Stimulated activated CD8-positive, alpha-beta memory T cell treated with anti-CD3 and anti-CD28 coated beads, Interleukin-15, amount 100 ng/mL, for 1 hour (primary cell): Measurements from ENCODE around the gene IQGAP3.
"Not testable (repeated sequence)": the region's sequence is repeated elsewhere in the genome, so short reads cannot be mapped to it uniquely, and the experiment has no call there.

Experiments
- DNase-seq: peaks from one replicate; pipeline ENCODE4 v3.0.0-alpha.2; 2020; ENCODE audit warnings: low read depth

The IQGAP3 gene

GRCh38 chr1:156594190-156594589 is 21.8 kb upstream of the IQGAP3 start:
- no peak for DNase-seq

- DNase-seq = no peak
Measured at GRCh38 chr1:156593661-156593989, 21.3 kb upstream of the IQGAP3 start.

DNA sequence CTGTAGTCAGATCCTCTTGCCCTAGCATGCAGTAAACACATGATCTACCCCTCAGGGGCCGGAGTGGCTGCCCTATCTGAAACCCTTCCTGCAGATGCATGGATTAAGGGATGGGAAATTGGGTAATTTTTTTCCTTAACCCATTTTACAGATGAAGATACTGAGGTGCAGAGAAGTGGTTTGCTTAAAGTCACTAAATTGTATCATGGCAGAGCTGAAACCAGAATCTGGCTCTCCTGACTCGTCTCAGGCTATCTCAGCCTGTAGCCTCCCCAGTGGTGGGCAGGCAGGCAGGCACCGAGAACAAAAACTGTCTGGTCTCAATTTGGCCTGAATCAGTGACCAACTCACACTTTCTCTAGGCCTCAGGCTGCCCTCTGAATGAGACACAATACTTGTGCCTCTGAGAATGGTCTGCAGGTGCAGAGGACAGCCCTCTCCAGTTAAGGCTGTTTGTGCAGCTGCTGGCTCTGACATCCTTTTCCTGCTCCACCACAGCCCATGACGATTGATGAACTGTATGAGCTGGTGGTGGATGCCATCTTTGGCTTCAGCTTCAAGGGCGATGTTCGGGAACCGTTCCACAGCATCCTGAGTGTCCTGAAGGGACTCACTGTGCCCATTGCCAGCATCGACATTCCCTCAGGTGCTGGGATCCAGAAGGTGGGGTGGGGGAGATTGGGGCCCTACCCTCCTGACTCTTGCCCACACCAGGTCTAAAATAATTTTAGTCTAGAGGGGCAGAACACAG is 20.7 kb upstream of the IQGAP3 start:
- no peak for DNase-seq

GRCh38 chr1:156592158-156592909 is 20.0 kb upstream of the IQGAP3 start:
- no peak for DNase-seq

DNA sequence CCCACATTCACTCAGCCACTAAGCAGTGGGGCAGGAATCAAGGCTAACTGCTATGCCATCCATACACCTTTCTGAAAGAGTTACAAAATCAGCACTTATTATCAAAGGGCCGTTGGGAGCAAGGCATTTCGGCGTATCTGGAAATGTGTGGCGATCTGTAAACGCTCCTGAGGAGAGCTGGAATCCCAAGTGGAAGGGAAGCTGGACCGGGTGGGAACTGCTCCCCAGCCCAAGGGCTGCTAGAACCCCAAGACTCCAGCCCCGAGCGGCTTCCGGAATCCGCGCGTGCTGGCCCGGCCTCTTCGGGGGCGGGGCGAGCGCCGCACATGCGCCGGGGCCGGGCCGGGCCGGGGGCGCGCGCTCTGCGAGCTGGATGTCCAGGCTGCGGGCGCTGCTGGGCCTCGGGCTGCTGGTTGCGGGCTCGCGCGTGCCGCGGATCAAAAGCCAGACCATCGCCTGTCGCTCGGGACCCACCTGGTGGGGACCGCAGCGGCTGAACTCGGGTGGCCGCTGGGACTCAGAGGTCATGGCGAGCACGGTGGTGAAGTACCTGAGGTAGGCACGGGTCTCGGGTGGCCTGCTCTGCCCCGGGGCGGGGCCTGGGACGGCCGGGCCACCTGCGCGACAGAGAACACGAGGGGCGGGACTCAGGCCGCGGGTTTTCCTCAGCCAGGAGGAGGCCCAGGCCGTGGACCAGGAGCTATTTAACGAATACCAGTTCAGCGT is 19.2 kb upstream of the IQGAP3 start, which contains the start of gene NAXE:
NAXE (plus strand) TSS at position 345 of the 726 bp plus-strand sequence; CDS start at position 374, 29 bp downstream.
- peak; percentile 38 for DNase-seq

GRCh38 chr1:156591181-156591431 is 18.7 kb upstream of the IQGAP3 start:
- no peak for DNase-seq

DNA sequence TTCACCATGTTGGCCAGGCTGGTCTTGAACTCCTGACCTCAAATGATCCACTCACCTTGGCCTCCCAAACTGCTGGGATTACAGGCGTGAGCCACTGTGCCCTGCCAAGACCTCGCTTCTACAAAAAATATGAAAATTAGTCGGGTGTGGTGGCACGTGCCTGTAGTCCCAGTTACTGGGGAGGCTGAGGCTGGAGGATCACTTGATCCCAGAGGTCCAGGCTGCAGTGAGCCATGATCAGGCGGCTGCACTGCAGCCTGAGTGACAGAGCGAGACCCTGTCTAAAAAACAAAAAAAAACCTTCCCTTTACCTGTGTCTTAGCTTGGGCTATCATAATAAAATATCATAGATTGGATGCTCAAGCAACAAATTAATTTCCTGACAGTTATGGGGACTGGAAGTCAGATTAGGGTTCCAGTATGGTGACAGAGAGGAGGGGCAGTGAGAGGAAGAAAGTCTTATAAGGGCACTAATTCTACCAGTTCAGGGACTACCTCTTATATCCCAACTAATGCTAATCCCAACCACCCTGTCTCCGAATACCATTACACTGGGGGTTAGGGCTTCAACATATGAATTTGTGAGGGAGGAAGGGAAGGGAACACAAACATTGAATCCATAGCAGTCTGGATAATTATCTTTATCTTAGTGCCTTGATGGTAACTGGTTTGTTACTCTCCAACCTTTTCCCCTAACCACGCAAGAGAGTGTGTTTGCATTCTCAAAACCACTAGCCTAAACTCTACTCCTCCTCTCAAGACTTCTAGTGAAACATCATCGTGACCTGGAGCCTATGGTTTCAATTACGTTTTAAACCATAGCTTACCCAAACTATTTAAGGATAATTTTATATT is 18.2 kb upstream of the IQGAP3 start:
- DNase-seq = no peak

- DNase-seq = no peak
Measured at GRCh38 chr1:156589546-156589945, 17.2 kb upstream of the IQGAP3 start.

DNA sequence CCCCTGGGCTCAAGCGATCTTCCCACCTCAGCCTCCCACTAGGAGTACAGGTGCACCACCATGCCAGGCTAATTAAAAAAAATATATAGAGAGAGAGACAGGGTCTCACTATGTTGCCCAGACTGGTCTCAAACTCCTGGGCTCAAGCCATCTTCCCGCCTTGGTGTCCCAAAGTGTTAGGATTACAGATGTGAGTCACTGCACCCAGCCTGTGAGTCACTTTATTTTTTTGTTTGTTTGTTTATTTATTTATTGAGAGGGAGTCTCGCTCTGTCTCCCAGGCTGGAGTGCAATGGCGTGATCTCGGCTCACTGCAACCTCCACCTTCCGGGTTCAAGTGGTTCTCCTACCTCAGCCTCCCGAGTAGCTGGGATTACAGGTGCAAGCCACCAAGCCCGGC is 15.6 kb upstream of the IQGAP3 start:
- not testable (repeated sequence) for DNase-seq

DNA sequence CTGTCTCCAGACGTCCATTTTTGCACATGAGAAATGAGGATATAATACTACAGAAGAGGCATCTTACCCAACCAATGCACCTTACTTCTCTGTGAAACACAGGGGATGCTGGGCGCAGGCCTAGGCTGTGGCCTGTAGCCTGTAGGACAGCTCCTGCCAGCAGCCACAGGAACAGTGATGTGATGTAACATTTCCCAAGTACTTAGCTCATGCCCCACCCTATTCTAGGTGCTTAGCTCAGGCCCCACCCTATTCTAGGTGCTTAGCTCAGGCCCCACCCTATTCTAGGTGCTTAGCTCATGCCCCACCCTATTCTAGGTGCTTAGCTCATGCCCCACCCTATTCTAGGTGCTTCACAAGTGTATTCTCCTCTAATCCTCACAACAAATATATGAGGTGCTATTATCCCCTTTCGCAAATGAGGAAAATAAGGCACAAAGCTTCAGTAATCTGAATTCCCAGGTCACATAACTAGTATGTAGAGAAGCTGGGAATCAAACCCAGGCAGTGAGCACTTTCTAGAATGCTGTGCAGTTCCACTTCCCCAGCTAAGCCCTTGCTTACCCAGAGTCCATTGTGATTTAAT is 14.6 kb upstream of the IQGAP3 start:
- no peak for DNase-seq

DNA sequence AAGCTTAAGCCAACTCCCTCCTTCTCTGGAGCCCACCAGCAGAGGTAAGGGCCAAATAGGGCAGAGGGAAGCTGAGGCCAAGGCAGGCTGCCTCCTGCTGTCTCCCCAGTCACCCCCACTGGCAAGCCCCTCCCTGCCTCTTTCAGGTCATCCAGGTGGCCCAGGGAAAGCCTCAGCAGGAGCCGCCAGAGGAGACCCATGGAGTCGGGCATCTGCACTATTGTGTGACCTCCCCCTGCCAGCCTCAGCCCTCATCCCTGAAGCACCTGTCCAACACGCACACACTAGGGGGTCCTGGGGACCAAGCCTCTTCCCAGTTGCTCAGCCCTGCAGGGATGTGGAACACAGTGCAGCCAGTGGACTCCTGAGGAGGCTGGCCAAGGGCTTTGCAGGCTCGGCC is 14.0 kb upstream of the IQGAP3 start:
- no peak for DNase-seq

DNA sequence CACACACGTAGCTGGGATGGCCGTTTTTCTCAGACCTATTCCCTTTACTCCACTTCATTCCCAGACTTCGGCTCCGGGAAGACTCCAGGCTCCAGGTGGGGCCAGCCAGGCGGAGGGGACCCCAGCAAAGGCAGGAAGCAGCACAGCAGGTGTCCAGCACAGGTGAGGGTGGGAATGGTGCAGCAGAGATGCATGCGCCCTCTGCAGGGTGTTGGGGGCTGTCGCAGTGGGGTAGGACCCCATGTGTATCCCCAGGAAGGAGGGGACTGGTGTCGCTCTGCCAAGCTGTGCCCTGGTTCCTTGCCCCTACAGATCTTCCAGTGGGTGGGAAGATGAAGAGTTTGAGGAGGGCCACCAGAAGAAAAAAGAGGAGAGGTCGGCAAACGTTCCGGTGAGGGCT is 12.4 kb upstream of the IQGAP3 start:
- no peak for DNase-seq

DNA sequence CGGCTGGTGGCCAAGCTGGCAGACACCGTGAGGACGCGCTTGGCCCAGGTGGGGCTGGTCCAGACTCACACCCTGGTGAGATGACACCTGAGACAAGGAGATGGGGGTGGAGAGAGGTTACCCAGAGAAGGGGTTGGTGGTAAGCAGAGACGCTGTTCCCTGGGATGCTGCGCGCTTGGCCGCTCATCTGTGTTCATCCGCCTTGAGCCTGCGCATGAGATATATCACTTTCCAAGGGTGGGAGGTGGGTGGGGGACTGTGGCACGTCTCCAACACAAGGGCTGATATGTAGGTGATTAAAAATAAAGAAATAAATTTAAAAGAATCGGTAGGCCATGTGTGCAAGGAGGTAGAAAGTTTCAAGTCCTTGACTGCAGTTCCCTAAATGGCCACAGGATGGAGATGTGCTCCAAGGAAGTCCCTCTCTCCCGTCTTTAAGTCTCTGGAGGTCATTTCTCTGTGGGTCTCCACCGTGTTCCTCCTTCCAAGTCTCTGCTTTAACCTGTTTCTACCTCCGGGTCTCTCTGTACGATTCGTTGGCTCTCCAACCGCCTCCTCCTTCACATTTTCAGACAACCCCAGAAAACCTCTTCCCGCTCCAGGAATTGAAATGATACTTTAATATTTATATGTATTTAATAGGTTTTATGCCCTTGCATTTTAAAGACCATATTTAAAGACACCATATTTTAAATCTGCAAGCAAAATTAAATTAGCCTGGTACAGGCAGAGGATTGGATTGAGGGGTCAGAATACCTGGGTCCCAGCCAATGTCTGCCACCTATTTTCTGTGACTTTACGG is 11.7 kb upstream of the IQGAP3 start:
- peak; percentile 71 for DNase-seq

- DNase-seq = no peak
Measured at GRCh38 chr1:156582388-156583017, 10.1 kb upstream of the IQGAP3 start.

GRCh38 chr1:156581661-156582387 is 9.5 kb upstream of the IQGAP3 start:
- DNase-seq = no peak

GRCh38 chr1:156579472-156579871 is 7.1 kb upstream of the IQGAP3 start, which contains the start of gene TTC24:
Gene TTC24, plus strand, starts transcription at chr1:156579723. Its CDS starts 1,642 bp downstream, at chr1:156581365.
- DNase-seq = no peak

GRCh38 chr1:156578055-156578454 is 5.7 kb upstream of the IQGAP3 start:
- DNase-seq = no peak

- no peak for DNase-seq
Measured at GRCh38 chr1:156577550-156577949, 5.2 kb upstream of the IQGAP3 start.

DNA sequence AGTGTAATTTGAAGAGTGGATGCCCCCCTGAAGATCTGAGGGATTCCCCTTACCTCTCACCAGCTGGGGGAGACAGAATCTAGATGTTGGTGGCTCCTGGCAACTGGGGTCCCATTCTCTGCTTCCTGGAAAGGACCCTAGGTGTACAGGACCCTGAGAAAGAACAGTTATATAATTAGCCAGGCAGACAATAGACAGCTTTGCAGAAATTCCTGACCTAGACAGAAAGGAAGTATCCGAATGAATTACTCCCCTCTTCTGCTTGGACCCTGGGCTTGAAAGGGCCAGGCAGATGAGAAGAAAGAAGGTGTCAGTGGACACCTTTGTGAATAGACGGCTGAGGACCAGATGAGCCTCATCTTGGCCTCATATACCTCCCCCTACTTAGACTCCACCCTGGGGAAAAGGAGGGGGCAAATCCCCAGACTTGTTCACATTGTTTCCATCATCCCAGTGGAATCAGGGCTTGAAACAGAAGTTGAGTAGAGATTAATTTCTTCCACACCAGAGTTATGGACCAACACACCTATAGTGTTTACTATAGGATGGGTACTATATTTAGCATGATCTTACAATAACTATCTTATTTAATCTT is 1.8 kb upstream of the IQGAP3 start:
- DNase-seq = no peak
